B cell (primary cell): ENCODE results near the gene FARSB.

Source experiments
- CTCF ChIP-seq: fragments of 200-600 bp; IDR thresholded peaks from one replicate; pipeline ENCODE4 v1.8.0; 2022; ENCODE audit warnings: antibody characterized with exemption, mild to moderate bottlenecking
- EZH2 ChIP-seq: IDR thresholded peaks from 2 replicates; pipeline ENCODE4 v1.6.1; 2012; ENCODE audit warnings: borderline replicate concordance, low read depth, mild to moderate bottlenecking, moderate library complexity, low read length; ENCODE audit not compliant: insufficient read depth, poor library complexity, severe bottlenecking

GRCh38 chr2:222615320-222615719 lies 40.6 kb downstream of the FARSB start:
- TF ChIP-seq CTCF (no peak), EZH2 (no peak)
